HEK293 (cell line): Measurements from ENCODE around the gene FANCC.

Source experiments
- ATF2 ChIP-seq: fragments of 450-650 bp; formaldehyde crosslinking; IDR thresholded peaks from 2 replicates; pipeline ENCODE4 v1.5.1; 2016; ENCODE audit warnings: missing biosample characterization, missing genetic modification characterization, low read depth
- ZNF16 ChIP-seq: fragments of 450-650 bp; formaldehyde crosslinking; IDR thresholded peaks from 2 replicates; pipeline ENCODE4 v1.5.1; 2016; ENCODE audit warnings: low read depth, missing biosample characterization, missing genetic modification characterization
- TF ChIP-seq, protein P1 (sequence below): fragments of 450-650 bp; formaldehyde crosslinking; IDR thresholded peaks from 2 replicates; pipeline ENCODE4 v1.5.1; 2016; ENCODE audit warnings: missing biosample characterization, missing genetic modification characterization
- TF ChIP-seq, protein P2 (sequence below): fragments of 450-650 bp; formaldehyde crosslinking; IDR thresholded peaks from 2 replicates; pipeline ENCODE4 v1.5.1; 2016; ENCODE audit warnings: missing biosample characterization, missing genetic modification characterization

- TF ChIP-seq, protein P1, sequence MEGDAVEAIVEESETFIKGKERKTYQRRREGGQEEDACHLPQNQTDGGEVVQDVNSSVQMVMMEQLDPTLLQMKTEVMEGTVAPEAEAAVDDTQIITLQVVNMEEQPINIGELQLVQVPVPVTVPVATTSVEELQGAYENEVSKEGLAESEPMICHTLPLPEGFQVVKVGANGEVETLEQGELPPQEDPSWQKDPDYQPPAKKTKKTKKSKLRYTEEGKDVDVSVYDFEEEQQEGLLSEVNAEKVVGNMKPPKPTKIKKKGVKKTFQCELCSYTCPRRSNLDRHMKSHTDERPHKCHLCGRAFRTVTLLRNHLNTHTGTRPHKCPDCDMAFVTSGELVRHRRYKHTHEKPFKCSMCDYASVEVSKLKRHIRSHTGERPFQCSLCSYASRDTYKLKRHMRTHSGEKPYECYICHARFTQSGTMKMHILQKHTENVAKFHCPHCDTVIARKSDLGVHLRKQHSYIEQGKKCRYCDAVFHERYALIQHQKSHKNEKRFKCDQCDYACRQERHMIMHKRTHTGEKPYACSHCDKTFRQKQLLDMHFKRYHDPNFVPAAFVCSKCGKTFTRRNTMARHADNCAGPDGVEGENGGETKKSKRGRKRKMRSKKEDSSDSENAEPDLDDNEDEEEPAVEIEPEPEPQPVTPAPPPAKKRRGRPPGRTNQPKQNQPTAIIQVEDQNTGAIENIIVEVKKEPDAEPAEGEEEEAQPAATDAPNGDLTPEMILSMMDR (tag by site-specific recombination) = no peak
- TF ChIP-seq, protein P2, sequence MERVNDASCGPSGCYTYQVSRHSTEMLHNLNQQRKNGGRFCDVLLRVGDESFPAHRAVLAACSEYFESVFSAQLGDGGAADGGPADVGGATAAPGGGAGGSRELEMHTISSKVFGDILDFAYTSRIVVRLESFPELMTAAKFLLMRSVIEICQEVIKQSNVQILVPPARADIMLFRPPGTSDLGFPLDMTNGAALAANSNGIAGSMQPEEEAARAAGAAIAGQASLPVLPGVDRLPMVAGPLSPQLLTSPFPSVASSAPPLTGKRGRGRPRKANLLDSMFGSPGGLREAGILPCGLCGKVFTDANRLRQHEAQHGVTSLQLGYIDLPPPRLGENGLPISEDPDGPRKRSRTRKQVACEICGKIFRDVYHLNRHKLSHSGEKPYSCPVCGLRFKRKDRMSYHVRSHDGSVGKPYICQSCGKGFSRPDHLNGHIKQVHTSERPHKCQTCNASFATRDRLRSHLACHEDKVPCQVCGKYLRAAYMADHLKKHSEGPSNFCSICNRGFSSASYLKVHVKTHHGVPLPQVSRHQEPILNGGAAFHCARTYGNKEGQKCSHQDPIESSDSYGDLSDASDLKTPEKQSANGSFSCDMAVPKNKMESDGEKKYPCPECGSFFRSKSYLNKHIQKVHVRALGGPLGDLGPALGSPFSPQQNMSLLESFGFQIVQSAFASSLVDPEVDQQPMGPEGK (tag by site-specific recombination) = no peak; the same call in 1 of the 2 replicates
- TF ChIP-seq ATF2 (tag by site-specific recombination) (no peak), ZNF16 (tag by site-specific recombination) (no peak)
Measured at GRCh38 chr9:95197692-95198271, 119.7 kb downstream of the FANCC start.
